ENCODE results near the gene OPRL1. TPM values are rescaled to one million over a fixed set of nuclear protein-coding genes. Genes with fewer than 3 reads are reported as not detected.

The OPRL1 gene
- polyA plus RNA-seq, 1 of the 3 experiments (the other 2 are of a cell fraction): 1.8 TPM

GRCh38 chr20:64082820-64083377 is 3.0 kb downstream of the OPRL1 start:
- Histone ChIP-seq H3F3A (replicated peaks; ENCODE audit: insufficient read depth) (peaks cover 14% of the 10 kb centered on the region), H3K4me2 (peak overlapping the region; percentile 85), H3K27me3 (ENCODE audit: insufficient read depth) (no peaks in the 10 kb centered on the region; the same call in 1 of the 2 replicates), H3K9me2 (no peaks in the 10 kb centered on the region), H2AFZ (ENCODE audit: low read depth) (no peak overlapping the region), H3K27ac (ENCODE audit: low read depth in 2 of 2, low read length in 1 of 2) (no peak overlapping the region), H3K4me1 (ENCODE audit: control insufficient read depth in 1 of 2, insufficient read depth in 2 of 2, low read depth in 1 of 2, low read length in 1 of 2) (peaks cover 13 to 36% of the 10 kb centered on the region in 2 experiments; a peak in 3 of 4 replicates), H3K79me2 (ENCODE audit: insufficient read depth) (no peaks in the 10 kb centered on the region), H3K9me3 (no peaks in the 10 kb centered on the region), H3K9ac (no peak overlapping the region), H3K4me3 (ENCODE audit: low read depth in 2 of 2, low read length in 1 of 2) (peak overlapping the region; percentile 47 to 53; a peak in 3 of 4 replicates), H3K36me3 (replicated peaks in 1 of 2; ENCODE audit: control insufficient read depth in 1 of 2, insufficient read depth in 2 of 2, low read length in 1 of 2) (no peaks in the 10 kb centered on the region), H4K20me1 (ENCODE audit: insufficient read depth) (no peaks in the 10 kb centered on the region)
- no peak for TF ChIP-seq FOXJ3 (CRISPR knock-in tag; IDR thresholded peaks at IDR 0.05)
- no peak for TF ChIP-seq TAF1 (IDR thresholded peaks at IDR 0.05; ENCODE audit: borderline replicate concordance, low read depth, low read length)
- no peak for TF ChIP-seq RCOR1 (IDR thresholded peaks at IDR 0.05; ENCODE audit: low read length)
- TF ChIP-seq GATA2 (CRISPR knock-in tag; IDR thresholded peaks at IDR 0.05): no peak
- no peak for TF ChIP-seq MAX (IDR thresholded peaks at IDR 0.05; ENCODE audit: low read depth)
- no peak for TF ChIP-seq CHD2 (IDR thresholded peaks at IDR 0.05; ENCODE audit: low read length, partially characterized antibody)
- TF ChIP-seq POLR2AphosphoS5 (IDR thresholded peaks at IDR 0.05; ENCODE audit: low read depth, low read length): no peak
- TF ChIP-seq TEAD4 (IDR thresholded peaks at IDR 0.05; ENCODE audit: borderline replicate concordance, insufficient read depth): no peak
- no peak for DNase-seq
- POLR2A ChIA-PET: no interaction called here
- CTCF ChIA-PET: interaction anchor here (0.5 to 12.9 kb wide), 14 partner anchors 10 to 130 kb away, joined by 3 to 252 read pairs (median 4); partner anchors contain the start of genes NPBWR2 and TCEA2
- 20% methylated on average over 11 of the region's 13 CpGs for WGBS (ENCODE audit: low lambda C conversion rate)

GRCh38 chr20:64083378-64083803 is 3.5 kb downstream of the OPRL1 start:
- WGBS (ENCODE audit: low lambda C conversion rate): 3% methylated on average over 10 of the region's 52 CpGs
- Histone ChIP-seq H3F3A (replicated peaks; ENCODE audit: insufficient read depth) (peaks cover 14% of the 10 kb centered on the region), H3K9ac (no peak overlapping the region), H3K4me2 (peak overlapping the region; percentile 85), H3K9me3 (no peaks in the 10 kb centered on the region), H3K36me3 (replicated peaks in 1 of 2; ENCODE audit: control insufficient read depth in 1 of 2, insufficient read depth in 2 of 2, low read length in 1 of 2) (no peaks in the 10 kb centered on the region), H3K9me2 (no peaks in the 10 kb centered on the region), H3K79me2 (ENCODE audit: insufficient read depth) (no peaks in the 10 kb centered on the region), H4K20me1 (ENCODE audit: insufficient read depth) (no peaks in the 10 kb centered on the region), H2AFZ (ENCODE audit: low read depth) (no peak overlapping the region), H3K4me1 (ENCODE audit: control insufficient read depth in 1 of 2, insufficient read depth in 2 of 2, low read depth in 1 of 2, low read length in 1 of 2) (peaks cover 8 to 33% of the 10 kb centered on the region in 2 experiments; a peak in 3 of 4 replicates), H3K4me3 (ENCODE audit: low read depth in 2 of 2, low read length in 1 of 2) (peak overlapping the region; percentile 47 to 53), H3K27me3 (ENCODE audit: insufficient read depth) (no peaks in the 10 kb centered on the region; the same call in 1 of the 2 replicates), H3K27ac (ENCODE audit: low read depth in 2 of 2, low read length in 1 of 2) (no peak overlapping the region)
- CTCF ChIA-PET: interaction anchor here (0.6 to 12.9 kb wide), 22 partner anchors 9 to 614 kb away, joined by 3 to 252 read pairs (median 4); partner anchors contain the start of genes NPBWR2, PCMTD2 and TCEA2
- peak; percentile 94 for DNase-seq
- POLR2A ChIA-PET: interaction anchor here (1.0 to 1.2 kb wide), 2 partner anchors 37 to 173 kb away, joined by 4 to 6 read pairs; partner anchors contain the start of gene PCMTD2
- TF ChIP-seq YY1 (IDR thresholded peaks at IDR 0.05; ENCODE audit: low read depth): no peak
- no peak for TF ChIP-seq TEAD4 (IDR thresholded peaks at IDR 0.05; ENCODE audit: borderline replicate concordance, insufficient read depth)
- no peak for TF ChIP-seq GABPA (IDR thresholded peaks at IDR 0.05; ENCODE audit: low read depth)
- TF ChIP-seq FOXM1 (IDR thresholded peaks at IDR 0.05; ENCODE audit: low read depth): no peak
- no peak; the same call in 1 of the 2 replicates for TF ChIP-seq RCOR1 (IDR thresholded peaks at IDR 0.05; ENCODE audit: low read length)
- no peak for TF ChIP-seq MEF2A (IDR thresholded peaks at IDR 0.05; ENCODE audit: borderline replicate concordance, low read depth)
- peak; percentile 54 for TF ChIP-seq CTCF (IDR thresholded peaks at IDR 0.05)
- TF ChIP-seq TCF12 (IDR thresholded peaks at IDR 0.05): no peak
- TF ChIP-seq USF2 (IDR thresholded peaks at IDR 0.05; ENCODE audit: borderline replicate concordance, low read depth, low read length): no peak
- no peak for TF ChIP-seq PBX3 (IDR thresholded peaks at IDR 0.05)
- TF ChIP-seq CHD2 (IDR thresholded peaks at IDR 0.05; ENCODE audit: low read length, partially characterized antibody): no peak
- no peak for TF ChIP-seq JUND (IDR thresholded peaks at IDR 0.05)
- TF ChIP-seq RAD21 (IDR thresholded peaks at IDR 0.05; ENCODE audit: low read length): peak; percentile 73
- TF ChIP-seq ELF1 (IDR thresholded peaks at IDR 0.05): no peak
- TF ChIP-seq FOXJ3 (CRISPR knock-in tag; IDR thresholded peaks at IDR 0.05): no peak
- no peak for TF ChIP-seq NRF1 (IDR thresholded peaks at IDR 0.05; ENCODE audit: low read depth, low read length)
- no peak for TF ChIP-seq NFIC (IDR thresholded peaks at IDR 0.05; ENCODE audit: borderline replicate concordance)
- TF ChIP-seq MXI1 (IDR thresholded peaks at IDR 0.05; ENCODE audit: low read depth, low read length): peak; percentile 33; the same call in 1 of the 2 replicates
- no peak for TF ChIP-seq SIN3A (IDR thresholded peaks at IDR 0.05; ENCODE audit: borderline replicate concordance, low read depth, low read length)
- TF ChIP-seq SMC3 (IDR thresholded peaks at IDR 0.05; ENCODE audit: low read depth, low read length): peak; percentile 70
- no peak for TF ChIP-seq EZH2phosphoT487 (IDR thresholded peaks at IDR 0.05; ENCODE audit: borderline replicate concordance, low read depth)
